Measurements from ENCODE around the gene CHTF18. TPM values are rescaled to one million over a fixed set of nuclear protein-coding genes. Genes with fewer than 3 reads are reported as not detected.

CHTF18 gene
- total and polyA plus RNA-seq, 9 of the 15 experiments (the other 6 are each of a cell fraction or from before 2014, with no cell fraction given), result 2.5 to 123 (median 17.0) TPM

DNA sequence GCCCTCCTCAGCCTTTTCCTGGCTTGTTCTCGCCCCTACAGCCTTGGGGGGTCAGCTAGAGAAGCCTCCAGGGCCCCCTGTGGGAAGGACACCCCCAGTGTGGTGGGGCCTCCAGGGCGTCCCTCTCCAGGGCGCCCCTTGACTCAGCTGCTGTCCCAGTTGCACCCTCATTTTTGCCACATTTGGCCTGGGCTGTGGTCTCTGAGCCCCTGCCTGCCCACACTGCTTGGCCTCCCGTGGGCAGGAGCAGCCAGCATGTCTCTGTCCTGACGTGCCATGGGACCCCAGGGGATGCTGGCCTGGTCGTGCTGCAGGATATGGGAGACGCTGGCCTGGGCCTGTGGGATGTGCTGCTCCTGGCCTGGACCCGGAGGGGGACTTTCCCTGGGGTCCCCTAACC lies 5.0 kb downstream of the CHTF18 start:
- intact Hi-C loops (cut with micrococcal nuclease), result no loop called here
- H3K4me1 ChIP-seq (replicated peaks in 1 of 2; ENCODE audit: control insufficient read depth in 2 of 2, insufficient read depth in 2 of 2, low read length in 2 of 2), result peaks cover 7 to 89% of the 10 kb centered on the region in 2 experiments; a peak in 3 of 5 replicates
- no peaks in the 10 kb centered on the region for H3K9me1 ChIP-seq (ENCODE audit: control insufficient read depth, insufficient read depth, low read length)
- no peaks in the 10 kb centered on the region for H3K27me3 ChIP-seq (ENCODE audit: control insufficient read depth in 2 of 2, insufficient read depth in 2 of 2, low read length in 2 of 2)
- no TSS peak for BruUV-seq (replicated peaks)
- FAIRE-seq, result no peak
- in situ Hi-C loops (cut with MboI), result no loop called here
- H3K79me2 ChIP-seq (ENCODE audit: control insufficient read depth, insufficient read depth, low read length), result peaks cover 16% of the 10 kb centered on the region
- no peak for ATAC-seq
- ChIA-PET POLR2A (no interaction called here), CTCF (ENCODE audit: low intra/inter-chr PET ratio) (no interaction called here)
- no peaks in the 10 kb centered on the region for H3K9me3 ChIP-seq (replicated peaks; ENCODE audit: control insufficient read depth, insufficient read depth, low read depth, low read length)
- WGBS (ENCODE audit: insufficient coverage, low coverage, missing lambda C conversion rate), result 98% methylated on average over 6 of the region's 8 CpGs
- no peak overlapping the region for H3K27ac ChIP-seq (ENCODE audit: extremely low read depth, low read depth, low read length)
- peak overlapping the region in 1 of 2 experiments; percentile 35; a peak in 1 of 4 replicates for H3K9ac ChIP-seq (ENCODE audit: insufficient read depth in 1 of 2, low read depth in 2 of 2, low read length in 2 of 2)
- no peak for DNase-seq (ENCODE audit: extremely low read depth in 1 of 4, low spot score in 3 of 4)
- TF ChIP-seq, protein P1, sequence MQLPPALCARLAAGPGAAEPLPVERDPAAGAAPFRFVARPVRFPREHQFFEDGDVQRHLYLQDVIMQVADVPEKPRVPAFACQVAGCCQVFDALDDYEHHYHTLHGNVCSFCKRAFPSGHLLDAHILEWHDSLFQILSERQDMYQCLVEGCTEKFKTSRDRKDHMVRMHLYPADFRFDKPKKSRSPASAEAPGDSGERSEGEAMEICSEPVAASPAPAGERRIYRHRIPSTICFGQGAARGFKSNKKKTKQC (CRISPR knock-in tag; IDR thresholded peaks at IDR 0.05), result no peak
- TF ChIP-seq ZNF436 (CRISPR knock-in tag; IDR thresholded peaks at IDR 0.05) (no peak), ZFPM2 (CRISPR knock-in tag; IDR thresholded peaks at IDR 0.05) (no peak), RCOR1 (IDR thresholded peaks at IDR 0.05; ENCODE audit: borderline replicate concordance in 1 of 2, low read depth in 2 of 2, low read length in 2 of 2) (no peak), CREBBP (IDR thresholded peaks at IDR 0.05; ENCODE audit: low read depth, low read length) (no peak), FOXK2 (conservative IDR thresholded peaks at IDR 0.05 in 1 of 2, IDR thresholded peaks at IDR 0.05 in 1 of 2; ENCODE audit: low read depth in 2 of 2) (no peak), MAFG (tag; conservative IDR thresholded peaks at IDR 0.05) (no peak), ATF4 (CRISPR knock-in tag; IDR thresholded peaks at IDR 0.05) (no peak), HMGN3 (IDR thresholded peaks at IDR 0.05; ENCODE audit: borderline replicate concordance, extremely low read depth, insufficient read length, low read depth, low read length) (no peak), RBM39 (optimal IDR thresholded peaks at IDR 0.05; ENCODE audit: low read depth, low read length) (no peak), ZNF398 (CRISPR knock-in tag; IDR thresholded peaks at IDR 0.05) (no peak)
- TF ChIP-seq, protein P2, sequence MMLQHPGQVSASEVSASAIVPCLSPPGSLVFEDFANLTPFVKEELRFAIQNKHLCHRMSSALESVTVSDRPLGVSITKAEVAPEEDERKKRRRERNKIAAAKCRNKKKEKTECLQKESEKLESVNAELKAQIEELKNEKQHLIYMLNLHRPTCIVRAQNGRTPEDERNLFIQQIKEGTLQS (IDR thresholded peaks at IDR 0.05), result no peak
- TF ChIP-seq, protein P2 (CRISPR knock-in tag; conservative IDR thresholded peaks at IDR 0.05), result no peak
- no peak overlapping the region for H3K4me3 ChIP-seq
- no peak overlapping the region for H3K4me2 ChIP-seq (ENCODE audit: insufficient read depth, low read length)
- 0 out of 2 replicates have a peak, but pooled peaks cover 4% of the 10 kb centered on the region for H4K20me1 ChIP-seq (replicated peaks; ENCODE audit: control insufficient read depth, insufficient read depth, low read length)
- peaks cover 69% of the 10 kb centered on the region; the same call in 2 of the 3 replicates for H3K36me3 ChIP-seq (ENCODE audit: control insufficient read depth, insufficient read depth, low read length)
- no peak overlapping the region for H2AFZ ChIP-seq (ENCODE audit: low read depth, low read length)
